Hepatocyte (in vitro differentiated cells): Measurements from ENCODE around the gene ITGA5. TPM values are rescaled to one million over a fixed set of nuclear protein-coding genes. Genes with fewer than 3 reads are reported as not detected.

Experiments used
- DNase-seq: peaks from one replicate; pipeline ENCODE4 v3.0.0-alpha.2; 2016; ENCODE audit warnings: low spot score
- H2AFZ ChIP-seq: fragments of 200-600 bp; sonication (generic); 2 replicates; pipeline ENCODE4 v1.6.0; 2016; ENCODE audit warnings: antibody characterized with exemption, mild to moderate bottlenecking
- H3K27ac ChIP-seq: fragments of 200-600 bp; sonication (generic); 2 replicates; pipeline ENCODE4 v1.5.1; 2016; ENCODE audit warnings: mild to moderate bottlenecking
- H3K27me3 ChIP-seq: fragments of 200-600 bp; sonication (generic); 2 replicates; pipeline ENCODE4 v1.6.1; 2016
- H3K36me3 ChIP-seq: fragments of 200-600 bp; sonication (generic); replicated peaks from 2 replicates; pipeline ENCODE4 v1.5.1; 2016; ENCODE audit warnings: low read depth; ENCODE audit not compliant: insufficient read depth
- H3K4me1 ChIP-seq: fragments of 200-600 bp; sonication (generic); 2 replicates; pipeline ENCODE4 v1.5.1; 2016; ENCODE audit warnings: mild to moderate bottlenecking, moderate library complexity; ENCODE audit not compliant: insufficient read depth
- H3K4me2 ChIP-seq: fragments of 200-600 bp; sonication (generic); 2 replicates; pipeline ENCODE4 v1.6.0; 2016
- H3K4me3 ChIP-seq: fragments of 200-600 bp; sonication (generic); 2 replicates; pipeline ENCODE4 v1.5.1; 2016; ENCODE audit warnings: mild to moderate bottlenecking
- H3K79me2 ChIP-seq: fragments of 200-600 bp; sonication (generic); 2 replicates; pipeline ENCODE4 v1.6.0; 2017; ENCODE audit warnings: mild to moderate bottlenecking
- H3K9me2 ChIP-seq: fragments of 200-600 bp; sonication (generic); replicated peaks from 2 replicates; pipeline ENCODE4 v1.6.0; 2017; ENCODE audit warnings: mild to moderate bottlenecking; ENCODE audit not compliant: insufficient read depth
- H3K9me3 ChIP-seq: fragments of 200-600 bp; sonication (generic); 2 replicates; pipeline ENCODE4 v1.5.1; 2016; ENCODE audit warnings: low read depth, mild to moderate bottlenecking
- H4K20me1 ChIP-seq: fragments of 200-600 bp; sonication (generic); 2 replicates; pipeline ENCODE4 v1.6.0; 2016; ENCODE audit warnings: mild to moderate bottlenecking; ENCODE audit not compliant: insufficient read depth, poor library complexity, severe bottlenecking
- CTCF ChIP-seq: fragments of 200-600 bp; sonication (generic); IDR thresholded peaks from 2 replicates; pipeline ENCODE4 v1.5.1; 2016; ENCODE audit warnings: antibody characterized with exemption, mild to moderate bottlenecking; ENCODE audit not compliant: poor library complexity
- EZH2 ChIP-seq: fragments of 200-600 bp; sonication (generic); IDR thresholded peaks from 2 replicates; pipeline ENCODE4 v1.6.1; 2016; ENCODE audit warnings: antibody characterized with exemption, mild to moderate bottlenecking, borderline replicate concordance
- EZH2phosphoT487 ChIP-seq: fragments of 200-600 bp; sonication (generic); IDR thresholded peaks from one replicate; pipeline ENCODE4 v1.6.1; 2018; ENCODE audit warnings: antibody characterized with exemption, mild to moderate bottlenecking, low read depth, moderate library complexity; ENCODE audit not compliant: unreplicated experiment, severe bottlenecking
- WGBS: methylation state at CpG from one replicate; pipeline ENCODE4 v1.1.6; 2016; ENCODE audit warnings: low lambda C conversion rate; ENCODE audit errors: missing lambda C conversion rate; 5-methylcytosine and 5-hydroxymethylcytosine counted together
- polyA plus RNA-seq: library from polyadenylated mRNA; unstranded; fragments of >200 nt; fragmentation: Nextera tagmentation; extraction: Ambion mirVana; gene quantifications from 2 replicates; pipeline ENCODE4 v1.2.1, GENCODE V29; 2016
- total RNA-seq: library from RNA; depleted of rRNA; stranded (reverse); fragments of >200 nt; gene quantifications from 2 replicates; pipeline ENCODE4 v1.2.3, GENCODE V29; 2014

Gene ITGA5
- total and polyA plus RNA-seq, 2 experiments from 2014 or later: 45.7 to 57.2 TPM

GRCh38 chr12:54376596-54376995 is 42.5 kb downstream of the ITGA5 start:
- H2AFZ ChIP-seq: no peak overlapping the region
- H3K27me3 ChIP-seq: no peaks in the 10 kb centered on the region
- H3K4me1 ChIP-seq: peaks cover 12% of the 10 kb centered on the region
- DNase-seq: no peak
- H3K9me2 ChIP-seq: no peaks in the 10 kb centered on the region
- no peaks in the 10 kb centered on the region for H3K9me3 ChIP-seq
- WGBS: 69% methylated on average over 4 of the region's 4 CpGs
- H3K79me2 ChIP-seq: no peaks in the 10 kb centered on the region
- TF ChIP-seq EZH2phosphoT487: no peak
- H3K27ac ChIP-seq: no peak overlapping the region
- no peak overlapping the region for H3K4me2 ChIP-seq
- H3K4me3 ChIP-seq: no peak overlapping the region
- no peaks in the 10 kb centered on the region for H3K36me3 ChIP-seq
- no peaks in the 10 kb centered on the region for H4K20me1 ChIP-seq

- WGBS: 93% methylated on average over 1 of the region's 2 CpGs
- H3K27ac ChIP-seq: no peak overlapping the region
- H3K36me3 ChIP-seq: no peaks in the 10 kb centered on the region
- no peak overlapping the region for H3K4me3 ChIP-seq
- DNase-seq: no peak
- H3K9me2 ChIP-seq: no peaks in the 10 kb centered on the region
- H3K4me2 ChIP-seq: no peak overlapping the region
- H2AFZ ChIP-seq: no peak overlapping the region
- no peaks in the 10 kb centered on the region for H3K79me2 ChIP-seq
- no peaks in the 10 kb centered on the region for H3K27me3 ChIP-seq
- H4K20me1 ChIP-seq: no peaks in the 10 kb centered on the region
- peaks cover 21% of the 10 kb centered on the region for H3K4me1 ChIP-seq
- TF ChIP-seq EZH2: no peak
- no peak for TF ChIP-seq CTCF
- TF ChIP-seq EZH2phosphoT487: no peak
- no peaks in the 10 kb centered on the region for H3K9me3 ChIP-seq
These were observed 43.8 kb downstream of the ITGA5 start for GRCh38 chr12:54375259-54375579.

GRCh38 chr12:54374562-54375258 is 44.4 kb downstream of the ITGA5 start:
- TF ChIP-seq EZH2 (no peak), CTCF (no peak), EZH2phosphoT487 (no peak)
- DNase-seq: no peak
- no peaks in the 10 kb centered on the region for H3K9me2 ChIP-seq
- H3K4me1 ChIP-seq: peaks cover 21% of the 10 kb centered on the region
- H3K79me2 ChIP-seq: no peaks in the 10 kb centered on the region
- H3K27me3 ChIP-seq: no peaks in the 10 kb centered on the region
- H2AFZ ChIP-seq: no peak overlapping the region
- no peak overlapping the region for H3K27ac ChIP-seq
- H3K4me2 ChIP-seq: no peak overlapping the region
- WGBS: 70% methylated on average over 2 of the region's 2 CpGs
- no peaks in the 10 kb centered on the region for H3K9me3 ChIP-seq
- no peak overlapping the region for H3K4me3 ChIP-seq
- no peaks in the 10 kb centered on the region for H3K36me3 ChIP-seq
- H4K20me1 ChIP-seq: no peaks in the 10 kb centered on the region

- no peak overlapping the region for H3K4me2 ChIP-seq
These were observed 45.2 kb downstream of the ITGA5 start for GRCh38 chr12:54373649-54374561.

More at GRCh38 chr12:54373649-54374561, 45.2 kb downstream of the ITGA5 start:
- Histone ChIP-seq H4K20me1 (no peaks in the 10 kb centered on the region), H3K79me2 (no peaks in the 10 kb centered on the region), H3K36me3 (no peaks in the 10 kb centered on the region), H3K9me3 (no peaks in the 10 kb centered on the region), H3K4me1 (peaks cover 22% of the 10 kb centered on the region), H3K4me3 (no peak overlapping the region), H3K27ac (no peak overlapping the region), H3K9me2 (no peaks in the 10 kb centered on the region), H3K27me3 (no peaks in the 10 kb centered on the region), H2AFZ (no peak overlapping the region)
- no peak for DNase-seq
- TF ChIP-seq EZH2phosphoT487 (no peak), CTCF (no peak), EZH2 (no peak)
- WGBS: 96% methylated on average over 10 of the region's 10 CpGs
